ENCODE results near the gene ST6GALNAC6.
A peak's percentile ranks its signal among the peaks of the same experiment; 100 is the strongest.

Gene ST6GALNAC6

GRCh38 chr9:127899128-127899943 lies at the start of gene ST6GALNAC6:
ST6GALNAC6 (minus strand) TSS chr9:127899603; CDS start chr9:127897981, 1,622 bp downstream.
- no peak for DNase-seq

- DNase-seq: no peak
Observed at GRCh38 chr9:127947841-127948710, 48.7 kb upstream of the ST6GALNAC6 start.

DNA sequence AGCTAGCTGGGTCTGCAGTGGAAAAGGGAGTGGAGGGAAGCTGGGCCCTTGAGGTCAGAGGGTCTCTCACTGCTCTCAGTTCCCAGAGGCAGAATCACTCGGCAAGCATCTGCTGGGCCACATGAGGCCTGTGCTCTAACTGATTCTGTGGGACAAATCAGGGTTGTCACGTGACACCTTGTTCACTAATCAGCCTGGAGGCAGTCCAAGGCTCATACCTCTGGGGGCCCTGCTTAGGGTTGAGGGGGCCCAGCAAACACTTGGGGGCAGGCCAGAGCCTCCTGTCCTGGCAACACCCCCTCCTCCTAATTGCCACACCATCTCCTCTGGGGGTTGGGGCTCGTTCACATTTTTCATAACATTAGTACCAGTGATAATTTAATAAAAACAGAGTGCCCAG lies 47.3 kb upstream of the ST6GALNAC6 start:
- DNase-seq: no peak

GRCh38 chr9:127945942-127946341 lies 46.5 kb upstream of the ST6GALNAC6 start:
- DNase-seq: no peak

DNA sequence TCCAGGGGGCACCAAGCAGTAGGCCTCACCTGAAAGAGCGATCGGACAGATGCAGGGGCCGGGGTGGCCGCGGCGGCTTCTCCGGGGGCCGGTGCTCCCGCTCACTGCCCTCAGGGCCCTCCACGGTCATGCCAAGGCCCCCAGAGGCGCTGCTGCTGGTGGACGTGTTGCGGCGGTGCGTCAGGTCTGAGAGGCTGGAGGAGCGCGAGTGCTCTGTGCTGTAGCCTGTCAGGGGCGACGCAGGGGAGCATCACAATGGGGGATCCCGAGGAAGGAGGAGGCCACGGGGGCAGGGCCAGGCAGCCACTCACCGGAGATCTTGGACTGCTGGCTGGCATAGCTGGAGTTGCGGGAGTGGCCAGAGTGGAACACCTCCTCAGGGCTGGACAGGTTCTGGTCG lies 45.9 kb upstream of the ST6GALNAC6 start:
- no peak for DNase-seq

DNA sequence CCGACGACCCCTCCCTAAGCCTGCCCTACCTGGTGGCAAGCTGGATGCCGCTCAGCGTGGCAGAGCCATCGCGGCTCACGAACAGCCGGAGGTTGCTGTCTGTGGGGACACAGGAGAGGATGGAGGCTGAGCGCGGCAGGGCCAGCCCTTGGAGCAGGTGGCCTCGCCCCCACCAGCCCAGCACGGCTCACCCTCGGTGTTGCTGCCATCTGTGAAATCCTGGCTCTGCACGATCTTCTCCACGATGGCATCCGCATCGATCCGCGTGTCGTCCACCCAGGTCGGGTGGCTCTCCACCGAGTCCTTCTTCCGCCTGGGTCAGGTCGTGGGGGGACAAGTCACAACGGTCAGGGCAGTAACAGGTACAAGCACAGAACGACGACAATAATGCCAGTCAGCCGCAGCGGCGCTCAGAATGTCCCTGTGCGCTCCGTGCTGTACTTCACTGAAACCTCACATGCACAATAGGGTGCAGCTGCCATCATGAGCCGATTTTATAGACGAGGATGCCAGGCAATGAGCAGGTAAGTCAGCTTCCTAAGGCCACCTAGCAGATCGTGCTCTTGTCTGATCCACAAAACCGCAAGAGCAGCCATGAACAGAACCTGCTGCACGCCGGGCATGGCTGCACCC lies 45.3 kb upstream of the ST6GALNAC6 start:
- DNase-seq: no peak

GRCh38 chr9:127943731-127944144 lies 44.3 kb upstream of the ST6GALNAC6 start:
- DNase-seq: peak; percentile 51

- no peak for DNase-seq
Observed at GRCh38 chr9:127943011-127943662, 43.7 kb upstream of the ST6GALNAC6 start.

DNA sequence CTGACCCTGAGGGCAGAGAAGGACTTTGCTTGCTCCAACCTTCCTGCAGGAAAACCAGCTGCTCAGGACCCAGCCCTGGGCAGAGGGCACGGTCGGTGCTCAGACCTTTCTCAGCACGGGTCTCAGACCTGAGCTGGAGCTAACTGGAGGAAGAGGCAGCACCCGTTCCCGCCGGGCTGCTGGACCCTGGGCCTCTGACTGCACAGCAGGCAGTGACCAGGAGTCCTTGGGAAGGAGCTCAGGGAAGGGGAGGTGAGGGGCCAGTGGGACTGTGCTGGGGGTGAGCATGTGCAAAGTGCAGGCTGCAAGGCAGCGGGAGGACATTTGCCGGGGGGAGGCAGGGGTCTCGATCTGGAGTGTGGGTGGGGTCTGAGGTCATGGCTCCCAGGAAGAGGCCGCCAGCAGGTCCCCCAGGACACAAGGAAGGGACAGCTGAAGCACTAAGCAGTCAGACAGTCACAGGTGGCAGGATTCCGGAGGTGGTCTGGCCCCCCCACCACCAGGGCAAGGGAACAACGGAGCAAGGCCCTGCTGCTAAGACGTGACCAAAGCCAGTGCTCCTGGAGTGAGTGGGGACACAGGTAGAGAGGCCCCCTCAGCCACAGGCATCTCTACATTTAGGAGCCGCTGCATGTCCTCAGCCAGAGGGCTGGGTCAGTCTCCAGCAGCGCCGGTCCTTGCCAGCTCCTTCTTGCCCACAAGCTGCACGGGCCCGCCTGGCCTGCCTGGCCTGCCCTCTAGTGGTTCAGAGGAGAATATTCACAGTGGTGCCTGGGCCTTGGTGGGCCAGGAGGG lies 43.0 kb upstream of the ST6GALNAC6 start:
- peak; percentile 27 for DNase-seq

- DNase-seq: no peak
Observed at GRCh38 chr9:127941961-127942215, 42.5 kb upstream of the ST6GALNAC6 start.

DNA sequence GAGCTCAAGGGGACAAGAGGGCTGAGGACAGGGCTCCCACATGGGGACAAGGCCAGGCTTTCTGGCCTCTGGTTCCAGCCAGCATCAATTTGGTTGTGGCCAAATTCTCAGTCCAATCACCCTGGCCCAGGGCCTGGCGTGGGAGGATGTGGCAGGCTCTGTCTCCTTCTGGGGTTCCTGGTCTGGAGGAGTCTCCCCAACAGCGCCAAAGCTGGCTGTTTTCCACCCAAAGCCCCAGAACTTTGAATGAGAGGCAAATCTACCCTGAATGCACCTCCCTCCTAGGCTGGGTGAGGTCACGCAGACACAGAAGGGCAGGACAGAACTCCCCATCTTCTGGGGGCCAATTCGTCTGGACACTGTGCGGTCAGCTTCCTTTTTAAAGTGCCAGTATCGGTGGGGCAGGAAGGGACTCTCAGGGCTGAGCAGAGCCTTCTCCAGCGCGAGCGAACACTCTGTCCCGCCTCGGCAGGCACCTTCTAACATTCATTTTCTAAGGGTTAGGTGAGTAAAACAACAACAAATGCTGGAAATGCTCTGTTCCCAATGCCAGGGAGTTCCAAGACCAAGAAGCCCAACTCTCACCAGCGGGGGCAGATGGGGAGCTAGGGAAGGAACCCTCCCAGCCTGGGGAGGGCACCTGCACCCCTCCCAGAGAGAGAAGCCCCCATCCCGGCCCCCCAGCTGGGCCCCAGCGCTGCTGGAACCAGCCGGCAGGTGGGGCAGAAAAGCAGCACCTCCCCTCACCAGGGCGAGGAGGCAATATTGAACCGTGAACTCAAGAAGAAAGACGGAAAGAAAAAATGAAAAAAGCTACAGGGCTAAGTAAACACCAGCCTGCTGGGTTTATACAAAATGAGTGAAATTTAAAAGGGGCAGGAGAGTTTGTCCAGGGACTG lies 41.9 kb upstream of the ST6GALNAC6 start:
- DNase-seq: no peak

DNA sequence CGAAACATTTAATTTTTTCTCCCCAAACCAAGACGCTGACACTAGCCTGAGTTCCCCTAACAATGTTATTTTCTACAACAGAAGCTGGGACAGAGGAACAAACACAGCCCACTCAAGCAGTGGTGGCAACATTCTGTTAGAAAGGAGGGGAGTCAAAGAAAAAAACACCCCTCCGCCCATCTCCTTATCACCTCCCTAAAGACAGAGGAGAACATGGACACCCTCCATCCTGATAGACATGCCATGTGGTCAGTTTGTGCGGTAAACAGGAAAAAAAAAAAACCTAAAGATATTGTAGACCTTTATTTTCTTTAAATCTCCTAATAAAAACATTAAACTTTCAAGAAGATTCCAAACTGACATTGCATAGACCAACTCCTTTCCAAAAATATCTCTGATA lies 41.2 kb upstream of the ST6GALNAC6 start:
- no peak for DNase-seq

- DNase-seq: no peak
Observed at GRCh38 chr9:127938298-127938690, 38.9 kb upstream of the ST6GALNAC6 start.

DNA sequence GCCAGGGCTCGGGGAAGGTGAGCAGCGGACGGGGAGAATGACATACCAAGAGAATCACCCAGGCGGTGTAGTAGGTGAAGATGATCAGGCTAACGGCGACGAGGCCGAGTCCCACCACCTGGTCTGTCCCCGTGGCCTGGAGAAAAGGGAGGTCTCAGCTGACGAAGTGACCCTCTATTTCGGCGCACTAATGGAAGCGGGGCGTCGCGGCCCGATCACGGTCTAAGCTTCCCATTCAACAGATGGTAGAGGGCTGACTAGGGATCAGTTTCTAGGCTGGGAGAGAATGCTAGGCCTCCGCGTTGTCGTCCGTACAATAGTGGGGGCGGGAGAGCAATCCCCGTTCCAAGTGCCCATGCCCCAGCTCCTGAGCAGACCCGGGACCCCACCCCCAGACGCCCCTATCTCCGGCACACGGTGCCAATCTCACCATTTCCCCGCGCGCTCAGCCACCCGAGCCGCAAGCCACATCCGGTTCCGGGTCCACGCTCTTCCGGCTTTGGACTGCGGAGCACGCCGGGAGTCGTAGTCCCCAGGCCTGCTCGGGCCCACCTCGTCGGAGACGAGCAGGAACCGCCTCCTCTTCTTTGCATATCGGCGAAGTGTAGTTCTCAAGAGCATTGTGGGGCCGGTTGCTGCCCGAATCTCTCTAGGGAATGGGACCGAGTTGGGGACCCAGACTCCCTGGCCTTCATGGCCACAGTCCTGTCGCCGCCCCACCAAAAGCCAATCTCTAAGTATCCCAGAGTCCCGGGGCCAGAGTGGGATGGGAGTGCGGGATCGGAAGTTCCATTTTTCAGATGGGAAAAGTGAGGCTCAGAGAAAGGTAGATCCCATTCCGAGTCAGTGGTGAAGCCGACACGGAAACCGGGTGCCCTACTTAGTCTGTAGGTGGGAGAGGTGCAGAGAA lies 38.2 kb upstream of the ST6GALNAC6 start, which contains the start of gene DPM2:
TSS of gene DPM2 (minus strand) at position 467 of the 910 bp plus-strand sequence. CDS start at position 433, 34 bp downstream.
- DNase-seq: peak; percentile 40

GRCh38 chr9:127937056-127937387 lies 37.6 kb upstream of the ST6GALNAC6 start:
- DNase-seq: no peak

DNA sequence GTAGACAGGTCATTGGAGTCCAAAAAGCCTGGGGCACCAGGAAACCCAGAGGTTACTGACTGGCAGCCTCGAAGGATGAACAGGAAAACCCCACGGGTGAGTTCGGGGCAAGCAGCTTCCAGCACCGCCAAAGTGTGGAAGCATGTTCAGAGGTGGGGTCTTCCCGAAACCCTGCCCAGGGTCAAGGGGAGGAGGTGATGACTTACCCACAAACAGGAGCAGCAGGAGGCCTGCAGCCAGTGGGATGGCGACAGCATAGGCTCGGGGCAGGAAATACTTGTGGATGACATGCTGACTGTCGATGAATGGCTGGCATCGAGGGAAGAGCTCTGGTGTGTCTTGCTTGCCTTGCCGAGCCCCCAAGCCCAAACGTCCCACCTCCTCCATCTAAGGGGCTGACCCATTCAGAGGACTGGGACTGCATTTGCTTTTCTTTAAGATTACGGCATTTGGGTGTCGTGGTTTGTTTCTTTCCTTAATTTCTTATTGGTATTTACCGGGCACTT lies 37.0 kb upstream of the ST6GALNAC6 start:
- no peak for DNase-seq

DNA sequence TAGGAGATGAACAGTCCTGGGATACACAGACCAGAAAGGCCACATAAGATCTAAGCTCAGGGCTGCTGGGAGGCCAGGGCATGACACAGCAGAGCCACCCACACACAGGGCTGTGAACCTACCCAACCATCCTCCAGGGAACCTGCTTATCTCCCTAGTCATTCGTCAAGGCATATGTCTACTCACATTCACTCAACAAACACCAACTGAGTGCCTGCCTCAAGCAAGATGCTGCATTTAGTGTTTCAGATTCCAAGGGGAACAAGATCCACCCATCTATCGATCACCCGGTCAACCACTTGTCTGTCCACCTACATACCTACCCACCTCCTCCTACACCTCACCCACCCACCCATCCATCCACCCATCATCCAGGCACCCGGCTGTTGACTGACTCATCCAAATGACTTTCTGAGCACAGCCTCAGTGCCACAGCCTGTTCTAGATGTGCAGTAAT lies 36.4 kb upstream of the ST6GALNAC6 start:
- no peak for DNase-seq

GRCh38 chr9:127934986-127935385 lies 35.6 kb upstream of the ST6GALNAC6 start:
- no peak for DNase-seq

DNA sequence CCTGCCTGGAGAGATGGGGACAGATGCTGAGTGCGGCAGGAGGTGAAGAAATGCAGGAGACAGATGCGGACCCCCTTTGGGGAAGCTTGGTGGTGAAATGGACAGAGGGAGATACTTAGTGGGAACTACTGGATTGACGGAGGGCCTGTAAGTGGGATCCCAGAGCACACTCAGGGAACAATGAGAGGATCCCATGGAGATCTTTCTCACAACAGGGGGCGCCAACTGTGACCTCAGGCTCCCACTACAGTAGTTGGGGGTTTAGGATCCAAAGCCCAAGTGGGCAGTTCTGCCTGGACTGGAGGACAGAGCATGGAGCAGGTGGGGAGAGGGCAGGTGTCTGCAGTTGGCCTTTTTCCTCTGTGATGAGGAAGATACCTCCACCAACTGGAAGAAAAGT lies 34.8 kb upstream of the ST6GALNAC6 start:
- no peak for DNase-seq
